B cell (primary cell): ENCODE data around the gene PPP1R13B. TPM values are rescaled to one million over a fixed set of nuclear protein-coding genes. Genes with fewer than 3 reads are reported as not detected.

Experiments used
- ATAC-seq: fragments of 200-7000 bp; cut with Tn5 transposase; one replicate; pipeline ENCODE4 v1.10.0; 2021; ENCODE audit warnings: low read depth, mild to moderate bottlenecking, moderate number of reproducible peaks, moderate library complexity
- CTCF ChIA-PET: fragments of 350-600 bp; sonication (Branson Sonifier 250); formaldehyde crosslinking; loops from one replicate; lab custom pipeline; 2021; ENCODE audit warnings: antibody characterized with exemption, inconsistent platforms; lab: Charles Lee
- POLR2A ChIA-PET: fragments of 350-600 bp; sonication (Branson Sonifier 250); formaldehyde crosslinking; loops from one replicate; lab custom pipeline; 2021; ENCODE audit warnings: antibody characterized with exemption; lab: Charles Lee
- DNase-seq: peaks from one replicate; pipeline ENCODE4 v3.0.0; 2013
- H2AFZ ChIP-seq: 2 replicates; pipeline ENCODE4 v1.6.1; 2012; ENCODE audit warnings: mild to moderate bottlenecking, low read depth, low read length; ENCODE audit not compliant: insufficient read depth, poor library complexity, severe bottlenecking
- H3K27ac ChIP-seq, 2 donors: 1 replicate in 1 of 2; 2 replicates in 1 of 2; pipeline ENCODE4 v1.5.1; 2012 to 2013; ENCODE audit warnings: low read length in 2 of 2, mild to moderate bottlenecking in 2 of 2, moderate library complexity in 1 of 2
- H3K27me3 ChIP-seq, 4 experiments: fragments of 200-600 bp in 1 of 4; sonication (generic) in 1 of 4; replicated peaks in 1 of 4; 1 replicate in 2 of 4; 2 replicates in 2 of 4; pipeline versions ENCODE4 v1.6.1 to v1.7.0; 2013 to 2016; ENCODE audit warnings: low read length in 3 of 4, mild to moderate bottlenecking in 2 of 4, mixed read lengths in 1 of 4, moderate library complexity in 1 of 4; ENCODE audit not compliant: insufficient read depth in 4 of 4, control insufficient read depth in 3 of 4; ENCODE audit errors: control extremely low read depth in 1 of 4
- H3K36me3 ChIP-seq, 2 experiments: replicated peaks in 1 of 2; 1 replicate in 1 of 2; 2 replicates in 1 of 2; pipeline versions ENCODE4 v1.6.1 to v1.7.1; 2013; ENCODE audit warnings: low read length in 1 of 2; ENCODE audit not compliant: insufficient read depth in 2 of 2, control insufficient read depth in 1 of 2; ENCODE audit errors: control extremely low read depth in 1 of 2, extremely low read depth in 1 of 2
- H3K4me1 ChIP-seq, 2 donors: fragments of 200-600 bp in 1 of 2; sonication (generic) in 1 of 2; 1 replicate in 1 of 2; 2 replicates in 1 of 2; pipeline versions ENCODE4 v1.5.1 to v1.6.1; 2013 to 2017; ENCODE audit warnings: low read length in 2 of 2; ENCODE audit not compliant: control insufficient read depth in 2 of 2, insufficient read depth in 2 of 2
- H3K4me2 ChIP-seq: replicated peaks from 2 replicates; pipeline ENCODE3; 2012; ENCODE audit warnings: mild to moderate bottlenecking, low read depth, low read length; ENCODE audit not compliant: poor library complexity, severe bottlenecking
- H3K4me3 ChIP-seq, 5 experiments: fragments of 200-600 bp in 1 of 5; sonication (generic) in 1 of 5; 1 replicate in 3 of 5; 2 replicates in 2 of 5; pipeline versions ENCODE4 v1.5.1 to v1.7.0; 2011 to 2016; ENCODE audit warnings: low read length in 4 of 5, mild to moderate bottlenecking in 4 of 5, low read depth in 2 of 5, control low read depth in 1 of 5, moderate library complexity in 1 of 5; ENCODE audit not compliant: insufficient read depth in 1 of 5; ENCODE audit errors: control extremely low read depth in 1 of 5, extremely low read depth in 1 of 5
- H3K79me2 ChIP-seq: fragments of 200-600 bp; sonication (generic); one replicate; pipeline ENCODE4 v1.6.0; 2016; ENCODE audit warnings: low read length; ENCODE audit not compliant: control insufficient read depth, insufficient read depth
- H3K9ac ChIP-seq: fragments of 200-600 bp; sonication (generic); 2 replicates; pipeline ENCODE4 v1.6.1; 2017; ENCODE audit warnings: mild to moderate bottlenecking, low read length, moderate library complexity
- H3K9me3 ChIP-seq, 3 donors: one replicate each; pipeline versions ENCODE4 v1.6.1 to v1.7.1; 2013; ENCODE audit warnings: low read length in 2 of 3; ENCODE audit not compliant: control insufficient read depth in 2 of 3, insufficient read depth in 1 of 3; ENCODE audit errors: control extremely low read depth in 1 of 3
- H4K20me1 ChIP-seq: 2 replicates; pipeline ENCODE4 v1.6.0; 2012; ENCODE audit warnings: mild to moderate bottlenecking, low read length; ENCODE audit not compliant: insufficient read depth, control insufficient read depth, poor library complexity, severe bottlenecking
- H3K27ac Mint-ChIP-seq: one replicate; pipeline ENCODE4 v1.8.0; 2021; ENCODE audit warnings: mixed read lengths
- H3K27me3 Mint-ChIP-seq: one replicate; pipeline ENCODE4 v1.8.0; 2021; ENCODE audit warnings: mixed read lengths
- H3K4me1 Mint-ChIP-seq: one replicate; pipeline ENCODE4 v1.8.0; 2021; ENCODE audit warnings: mixed read lengths
- H3K4me3 Mint-ChIP-seq: one replicate; pipeline ENCODE4 v1.8.0; 2021; ENCODE audit warnings: mixed read lengths
- H3K9me3 Mint-ChIP-seq: one replicate; pipeline ENCODE4 v1.8.0; 2022; ENCODE audit warnings: mixed read lengths; ENCODE audit not compliant: insufficient read depth
- EZH2 ChIP-seq: IDR thresholded peaks from 2 replicates; pipeline ENCODE4 v1.6.1; 2012; ENCODE audit warnings: borderline replicate concordance, low read depth, mild to moderate bottlenecking, moderate library complexity, low read length; ENCODE audit not compliant: insufficient read depth, poor library complexity, severe bottlenecking
- WGBS: methylation state at CpG from one replicate; pipeline ENCODE4 v1.1.5; 2013; ENCODE audit warnings: missing lambda C conversion rate; ENCODE audit not compliant: insufficient coverage; 5-methylcytosine and 5-hydroxymethylcytosine counted together
- intact Hi-C: fragments of 100-400 bp; cut with micrococcal nuclease; formaldehyde crosslinking; loops from one replicate; pipeline ENCODE4 v1.10.0; 2022
- polyA plus RNA-seq: library from polyadenylated mRNA; depleted of rRNA; stranded (reverse); fragments of >200 nt; gene quantifications from 2 replicates; pipeline ENCODE4 v1.2.3, GENCODE V29; 2012
- total RNA-seq, 2 donors: library from RNA; stranded (reverse); fragments of 120-200 nt in 1 of 2; gene quantifications; 1 replicate in 1 of 2; 2 replicates in 1 of 2; pipeline versions ENCODE4 v1.2.3 to v1.2.4, GENCODE V29; 2013 to 2022
- TF ChIP-seq, protein P1 (sequence below): fragments of 200-600 bp; IDR thresholded peaks from one replicate; pipeline ENCODE4 v1.8.0; 2022; ENCODE audit warnings: antibody characterized with exemption, mild to moderate bottlenecking

The PPP1R13B gene
- total and polyA plus RNA-seq, 2 donors (not counting 1 experiment from before 2014, with no cell fraction given) = 10.1 to 27.7 TPM

DNA sequence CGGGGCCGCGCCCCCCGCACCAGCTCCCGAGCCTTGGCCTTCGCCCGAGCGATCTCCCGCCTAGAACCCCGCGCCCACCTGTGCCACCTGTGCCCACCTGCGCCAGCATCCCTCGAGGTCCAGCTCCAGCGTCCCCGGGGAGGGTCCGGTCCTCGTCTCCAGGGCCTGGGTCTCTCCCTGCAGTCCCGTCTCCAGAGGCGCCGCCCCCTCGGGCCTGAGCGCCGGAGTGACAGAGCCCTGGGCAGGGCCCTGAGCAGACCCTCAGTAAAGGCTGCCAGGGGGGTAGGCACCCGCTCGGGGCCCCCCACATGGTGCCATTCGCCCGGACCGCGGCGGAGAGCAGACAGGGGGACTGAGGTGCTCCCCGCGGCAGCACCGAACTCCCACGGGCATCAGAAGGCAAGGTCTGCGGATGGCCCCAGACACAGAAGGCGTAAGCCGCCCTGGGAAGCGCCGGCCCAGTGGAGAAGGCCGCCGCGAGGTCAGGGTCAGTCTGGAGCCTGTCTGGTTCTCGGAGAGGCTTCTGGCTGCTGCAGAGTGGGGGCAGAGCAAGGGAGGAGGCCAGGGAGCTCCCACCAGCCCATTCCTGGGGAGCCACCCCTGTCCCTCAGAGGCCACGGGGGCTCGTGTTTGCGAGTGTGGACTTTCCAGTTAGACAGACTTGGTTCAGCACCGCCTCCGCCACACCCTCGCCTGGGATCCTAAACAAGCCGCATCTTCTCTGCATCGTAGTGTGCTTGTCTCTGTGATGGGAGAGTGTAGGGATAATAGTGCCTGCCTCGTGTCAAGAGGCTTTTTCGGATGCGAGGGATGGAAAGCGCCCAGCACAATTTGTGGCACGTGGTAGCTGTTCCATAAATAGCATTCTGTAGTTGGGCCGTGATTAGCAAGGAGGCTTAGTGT is 1.1 kb upstream of the PPP1R13B start:
- H3K27me3 ChIP-seq = no peaks in the 10 kb centered on the region
- peak overlapping the region; percentile 82 for H3K27ac Mint-ChIP-seq
- no peaks in the 10 kb centered on the region for H3K9me3 Mint-ChIP-seq
- H3K4me3 ChIP-seq = peak overlapping the region in 4 of 5 experiments; percentile 35 to 73 (median 58)
- no peaks in the 10 kb centered on the region for H4K20me1 ChIP-seq
- TF ChIP-seq EZH2 = no peak
- TF ChIP-seq, protein P1, sequence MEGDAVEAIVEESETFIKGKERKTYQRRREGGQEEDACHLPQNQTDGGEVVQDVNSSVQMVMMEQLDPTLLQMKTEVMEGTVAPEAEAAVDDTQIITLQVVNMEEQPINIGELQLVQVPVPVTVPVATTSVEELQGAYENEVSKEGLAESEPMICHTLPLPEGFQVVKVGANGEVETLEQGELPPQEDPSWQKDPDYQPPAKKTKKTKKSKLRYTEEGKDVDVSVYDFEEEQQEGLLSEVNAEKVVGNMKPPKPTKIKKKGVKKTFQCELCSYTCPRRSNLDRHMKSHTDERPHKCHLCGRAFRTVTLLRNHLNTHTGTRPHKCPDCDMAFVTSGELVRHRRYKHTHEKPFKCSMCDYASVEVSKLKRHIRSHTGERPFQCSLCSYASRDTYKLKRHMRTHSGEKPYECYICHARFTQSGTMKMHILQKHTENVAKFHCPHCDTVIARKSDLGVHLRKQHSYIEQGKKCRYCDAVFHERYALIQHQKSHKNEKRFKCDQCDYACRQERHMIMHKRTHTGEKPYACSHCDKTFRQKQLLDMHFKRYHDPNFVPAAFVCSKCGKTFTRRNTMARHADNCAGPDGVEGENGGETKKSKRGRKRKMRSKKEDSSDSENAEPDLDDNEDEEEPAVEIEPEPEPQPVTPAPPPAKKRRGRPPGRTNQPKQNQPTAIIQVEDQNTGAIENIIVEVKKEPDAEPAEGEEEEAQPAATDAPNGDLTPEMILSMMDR = no peak
- DNase-seq (no peak), ATAC-seq (no peak)
- H3K4me1 ChIP-seq = peaks cover 10 to 14% of the 10 kb centered on the region in 2 donors
- POLR2A ChIA-PET = interaction anchor here (0.5 kb wide), 1 partner anchor 20 kb away, joined by 3 read pairs; no protein-coding TSS in a partner anchor
- CTCF ChIA-PET = no interaction called here
- intact Hi-C loops = loop anchor here (5.0 to 10.0 kb wide), 3 partner anchors 514 to 1904 kb away; partner anchors contain the start of genes EIF5 and TRAF3
- no peaks in the 10 kb centered on the region for H3K9me3 ChIP-seq
- no peaks in the 10 kb centered on the region for H3K36me3 ChIP-seq
- no peaks in the 10 kb centered on the region for H3K27me3 Mint-ChIP-seq
- 49% methylated on average over 56 of the region's 57 CpGs for WGBS
- peak overlapping the region; percentile 88 for H3K4me2 ChIP-seq
- peak overlapping the region; percentile 70 for H3K9ac ChIP-seq
- H3K79me2 ChIP-seq = peaks cover 13% of the 10 kb centered on the region
- H3K27ac ChIP-seq = no peak overlapping the region
- H2AFZ ChIP-seq = peak overlapping the region; percentile 83
- peak overlapping the region; percentile 84 for H3K4me3 Mint-ChIP-seq
- peaks cover 16% of the 10 kb centered on the region for H3K4me1 Mint-ChIP-seq
